Urinary bladder (tissue), 4 donors: ENCODE measurements around the gene CNIH1. TPM values are rescaled to one million over a fixed set of nuclear protein-coding genes. Genes with fewer than 3 reads are reported as not detected.
"Not testable (repeated sequence)": the region's sequence is repeated elsewhere in the genome, so short reads cannot be mapped to it uniquely, and the experiment has no call there.

Experiments used
- DNase-seq: peaks from one replicate; pipeline ENCODE4 v3.0.0-alpha.2; 2015; ENCODE audit errors: extremely low spot score
- H3K27ac ChIP-seq: one replicate; pipeline ENCODE4 v1.5.1; 2013; ENCODE audit warnings: low read depth, mild to moderate bottlenecking, moderate library complexity
- H3K36me3 ChIP-seq: one replicate; pipeline ENCODE4 v1.6.1; 2013; ENCODE audit warnings: mild to moderate bottlenecking, moderate library complexity; ENCODE audit not compliant: insufficient read depth
- H3K4me1 ChIP-seq: one replicate; pipeline ENCODE4 v1.6.1; 2013; ENCODE audit warnings: mild to moderate bottlenecking, moderate library complexity; ENCODE audit not compliant: insufficient read depth
- H3K4me3 ChIP-seq: one replicate; pipeline ENCODE4 v1.5.1; 2013; ENCODE audit warnings: low read depth, low read length
- WGBS: extraction: QIAGEN DNeasy Blood & Tissue Kit; methylation state at CpG from one replicate; pipeline ENCODE4 v1.1.7; 2013; 5-methylcytosine and 5-hydroxymethylcytosine counted together
- polyA plus RNA-seq: library from polyadenylated mRNA; stranded (reverse); fragments of 200-250 nt; gene quantifications from one replicate; pipeline ENCODE4 v1.2.3, GENCODE V29; 2013
- total RNA-seq: library from RNA; depleted of rRNA; stranded (reverse); fragments of >200 nt; gene quantifications from one replicate; pipeline ENCODE4 v1.2.3, GENCODE V29; 2014
- donor health status: healthy with polysubstance abuse.
- donor health status: healthy.

The CNIH1 gene
- total and polyA plus RNA-seq, 2 donors: 78.2 to 164 TPM

- no peak for DNase-seq
- H3K36me3 ChIP-seq: no peaks in the 10 kb centered on the region
- H3K4me1 ChIP-seq: no peaks in the 10 kb centered on the region
- no peak overlapping the region for H3K27ac ChIP-seq
- WGBS: 43% methylated on average over 4 of the region's 4 CpGs
- no peak overlapping the region for H3K4me3 ChIP-seq
Measured at GRCh38 chr14:54435500-54435981, 5.6 kb downstream of the CNIH1 start.

- no peaks in the 10 kb centered on the region for H3K4me1 ChIP-seq
- WGBS: 96% methylated on average over 2 of the region's 2 CpGs
- H3K36me3 ChIP-seq: peaks cover 2% of the 10 kb centered on the region
- H3K4me3 ChIP-seq: no peak overlapping the region
- no peak for DNase-seq
- no peak overlapping the region for H3K27ac ChIP-seq
Measured at GRCh38 chr14:54428527-54428926, 12.6 kb downstream of the CNIH1 start.

- H3K36me3 ChIP-seq: peaks cover 2% of the 10 kb centered on the region
- DNase-seq: no peak
Measured at GRCh38 chr14:54427871-54428270, 13.3 kb downstream of the CNIH1 start.

DNA sequence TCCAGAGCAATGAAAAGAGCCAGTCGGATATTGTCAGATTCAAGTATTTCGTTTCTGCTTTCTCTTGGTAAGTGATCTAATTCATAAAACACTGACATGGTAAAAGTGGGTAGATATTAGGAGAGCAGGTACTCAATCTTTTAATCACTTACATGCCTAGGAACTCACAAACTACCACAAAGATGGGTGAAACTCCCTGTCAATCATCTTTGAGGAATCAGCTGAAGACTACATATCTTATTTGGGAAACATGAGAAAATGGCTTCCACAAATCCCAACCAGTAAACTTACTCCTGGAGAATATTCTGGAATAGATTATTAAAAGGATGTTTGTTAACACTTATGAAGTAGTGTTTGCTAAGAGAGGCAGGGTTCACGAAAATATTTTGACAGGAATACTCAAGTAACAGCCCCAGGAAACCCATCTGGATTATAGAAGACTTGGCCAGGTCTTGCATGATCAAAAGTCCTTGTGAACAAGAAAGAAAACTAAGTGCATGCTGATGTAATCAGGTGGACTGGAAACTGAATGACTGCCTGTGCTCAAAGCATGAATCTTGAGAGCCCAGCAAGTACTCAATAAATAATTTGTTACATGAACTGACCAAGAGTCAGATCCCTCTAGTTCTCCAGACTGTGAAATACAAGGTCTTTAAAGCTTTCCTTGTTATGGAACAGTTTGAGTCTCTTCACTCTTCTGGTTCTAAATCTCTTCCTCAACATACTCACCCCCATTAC is 15.5 kb downstream of the CNIH1 start:
- 72% methylated on average over 3 of the region's 3 CpGs for WGBS
- no peak overlapping the region for H3K4me3 ChIP-seq
- no peak for DNase-seq
- no peak overlapping the region for H3K27ac ChIP-seq
- H3K36me3 ChIP-seq: peaks cover 2% of the 10 kb centered on the region
- H3K4me1 ChIP-seq: no peaks in the 10 kb centered on the region

More at GRCh38 chr14:54427871-54428270, 13.3 kb downstream of the CNIH1 start:
- WGBS: 70% methylated on average over 3 of the region's 3 CpGs
- H3K27ac ChIP-seq: no peak overlapping the region
- H3K4me3 ChIP-seq: no peak overlapping the region
- H3K4me1 ChIP-seq: no peaks in the 10 kb centered on the region

DNA sequence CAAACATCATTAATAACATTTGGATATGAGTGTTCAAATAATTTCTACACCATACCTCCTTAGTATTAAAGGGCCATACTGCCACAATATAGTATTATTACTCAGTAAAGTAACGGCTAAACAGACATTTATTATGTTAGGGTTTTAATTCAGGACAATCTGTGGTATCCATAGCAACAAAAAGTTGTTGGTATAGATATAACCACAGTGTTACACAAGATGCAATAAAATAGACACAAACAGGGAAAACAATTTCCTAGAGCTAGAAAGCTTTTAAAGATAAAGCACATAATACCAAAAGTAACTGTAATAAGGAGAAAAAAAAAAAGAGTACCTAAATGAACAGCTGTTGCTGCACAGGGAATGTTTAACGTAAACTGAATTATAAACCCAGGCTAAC is 16.1 kb downstream of the CNIH1 start:
- H3K4me1 ChIP-seq: no peaks in the 10 kb centered on the region
- DNase-seq: no peak
- peaks cover 2% of the 10 kb centered on the region for H3K36me3 ChIP-seq
- H3K27ac ChIP-seq: no peak overlapping the region
- no peak overlapping the region for H3K4me3 ChIP-seq
- 58% methylated on average over 2 of the region's 2 CpGs for WGBS

- Histone ChIP-seq H3K36me3 (no peaks in the 10 kb centered on the region), H3K27ac (no peak overlapping the region), H3K4me3 (no peak overlapping the region), H3K4me1 (no peaks in the 10 kb centered on the region)
- 81% methylated on average over 4 of the region's 4 CpGs for WGBS
- DNase-seq: no peak
Measured at GRCh38 chr14:54424479-54424901, 16.7 kb downstream of the CNIH1 start.

- Histone ChIP-seq H3K4me3 (no peak overlapping the region), H3K27ac (no peak overlapping the region), H3K36me3 (no peaks in the 10 kb centered on the region), H3K4me1 (no peaks in the 10 kb centered on the region)
- no peak for DNase-seq
Measured at GRCh38 chr14:54423991-54424390, 17.2 kb downstream of the CNIH1 start.

DNA sequence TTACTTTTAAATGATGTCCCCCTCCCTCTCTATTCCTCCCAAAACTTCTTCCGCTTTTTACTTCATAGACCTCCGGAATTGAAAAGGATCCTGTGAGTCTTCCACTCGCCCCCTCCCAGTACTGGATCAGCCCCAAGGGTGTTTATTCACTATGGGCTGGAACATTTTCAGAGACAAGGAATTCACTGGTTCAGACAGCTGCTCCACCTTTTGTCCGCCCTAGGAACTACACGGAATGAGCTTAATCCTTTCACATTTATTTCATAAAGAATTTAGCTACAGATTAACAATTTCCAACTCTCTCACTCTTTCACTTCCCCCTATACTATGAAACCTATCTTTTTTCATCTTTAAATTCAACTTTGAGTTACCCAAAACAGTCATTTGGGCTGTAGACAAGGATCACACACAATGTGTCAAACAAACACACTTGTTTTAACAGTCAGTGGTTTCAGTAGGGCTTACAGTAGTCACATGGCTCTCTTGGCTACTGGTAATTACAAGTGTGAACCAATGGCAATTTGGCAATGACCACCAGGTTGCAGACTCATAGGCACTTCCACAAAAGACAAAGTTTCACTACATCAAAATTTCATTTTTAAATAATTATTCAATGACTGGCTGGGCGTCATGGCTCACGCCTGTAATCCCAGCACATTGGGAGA is 20.6 kb downstream of the CNIH1 start:
- H3K4me3 ChIP-seq: no peak overlapping the region
- WGBS: 45% methylated on average over 7 of the region's 7 CpGs
- no peak overlapping the region for H3K27ac ChIP-seq
- peaks cover 1% of the 10 kb centered on the region for H3K36me3 ChIP-seq
- no peaks in the 10 kb centered on the region for H3K4me1 ChIP-seq
- no peak for DNase-seq

DNA sequence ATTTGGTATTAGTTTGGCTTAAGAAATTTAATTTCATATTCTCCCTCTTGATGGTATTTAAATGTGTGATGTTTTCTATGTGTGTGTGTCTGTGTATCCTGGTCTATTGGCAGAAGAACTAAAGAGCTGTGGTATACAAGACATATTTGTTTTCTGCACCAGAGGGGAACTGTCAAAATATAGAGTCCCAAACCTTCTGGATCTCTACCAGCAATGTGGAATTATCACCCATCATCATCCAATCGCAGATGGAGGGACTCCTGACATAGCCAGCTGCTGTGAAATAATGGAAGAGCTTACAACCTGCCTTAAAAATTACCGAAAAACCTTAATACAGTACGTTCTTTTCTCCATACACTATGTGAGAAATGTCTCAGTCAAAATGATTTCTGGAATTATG is 29.8 kb downstream of the CNIH1 start:
- Histone ChIP-seq H3K4me3 (no peak overlapping the region), H3K4me1 (no peaks in the 10 kb centered on the region), H3K27ac (no peak overlapping the region), H3K36me3 (no peaks in the 10 kb centered on the region)
- WGBS: 94% methylated on average over 3 of the region's 3 CpGs
- DNase-seq: no peak

GRCh38 chr14:54410215-54410614 is 31.0 kb downstream of the CNIH1 start:
- H3K27ac ChIP-seq: no peak overlapping the region
- no peaks in the 10 kb centered on the region for H3K36me3 ChIP-seq
- WGBS: 96% methylated on average over 1 of the region's 1 CpG
- H3K4me1 ChIP-seq: no peaks in the 10 kb centered on the region
- DNase-seq: no peak
- no peak overlapping the region for H3K4me3 ChIP-seq

DNA sequence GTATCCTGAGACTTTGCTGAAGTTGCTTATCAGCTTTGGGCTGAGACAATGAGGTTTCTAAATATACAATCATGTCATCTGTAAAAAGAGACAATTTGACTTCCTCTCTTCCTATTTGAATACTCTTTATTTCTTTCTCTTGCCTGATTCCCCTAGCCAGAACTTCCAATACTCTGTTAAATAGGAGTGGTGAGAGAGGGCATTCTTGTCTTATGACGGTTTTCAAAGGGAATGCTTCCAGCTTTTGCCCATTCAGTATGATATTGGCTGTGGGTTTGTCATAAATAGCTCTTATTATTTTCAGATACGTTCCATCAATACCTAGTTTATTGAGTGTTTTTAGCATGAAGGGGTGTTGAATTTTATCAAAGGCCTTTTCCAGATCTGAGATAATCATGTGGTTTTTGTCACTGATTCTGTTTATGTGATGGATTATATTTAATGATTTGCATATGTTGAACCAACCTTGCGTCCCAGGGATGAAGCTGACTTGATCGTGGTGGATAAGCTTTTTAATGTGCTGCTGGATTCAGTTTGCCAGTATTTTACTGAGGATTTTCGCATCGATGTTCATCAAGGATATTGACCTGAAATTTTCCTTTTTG is 37.7 kb downstream of the CNIH1 start:
- H3K36me3 ChIP-seq, H3K4me3 ChIP-seq, H3K27ac ChIP-seq, DNase-seq, H3K4me1 ChIP-seq: not testable (repeated sequence)
- WGBS: 43% methylated on average over 6 of the region's 6 CpGs

DNA sequence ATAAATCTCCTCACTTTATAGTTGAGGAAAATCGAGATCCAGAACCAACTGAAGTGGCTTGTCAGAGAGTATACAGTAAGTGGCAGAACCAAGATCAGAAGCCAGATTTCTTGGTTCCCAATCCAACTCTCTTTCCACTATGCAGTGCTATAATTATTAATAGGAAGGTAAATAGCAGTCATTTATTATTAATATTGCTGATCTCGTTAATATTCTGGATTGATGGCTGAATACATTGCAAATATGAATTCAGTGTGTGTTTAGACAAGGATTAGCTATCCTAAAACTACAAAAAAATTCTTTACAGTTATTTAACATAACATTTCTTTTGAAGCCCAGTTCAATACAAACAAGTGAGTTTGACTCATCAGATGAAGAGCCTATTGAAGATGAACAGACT is 41.6 kb downstream of the CNIH1 start:
- 86% methylated on average over 2 of the region's 2 CpGs for WGBS

DNA sequence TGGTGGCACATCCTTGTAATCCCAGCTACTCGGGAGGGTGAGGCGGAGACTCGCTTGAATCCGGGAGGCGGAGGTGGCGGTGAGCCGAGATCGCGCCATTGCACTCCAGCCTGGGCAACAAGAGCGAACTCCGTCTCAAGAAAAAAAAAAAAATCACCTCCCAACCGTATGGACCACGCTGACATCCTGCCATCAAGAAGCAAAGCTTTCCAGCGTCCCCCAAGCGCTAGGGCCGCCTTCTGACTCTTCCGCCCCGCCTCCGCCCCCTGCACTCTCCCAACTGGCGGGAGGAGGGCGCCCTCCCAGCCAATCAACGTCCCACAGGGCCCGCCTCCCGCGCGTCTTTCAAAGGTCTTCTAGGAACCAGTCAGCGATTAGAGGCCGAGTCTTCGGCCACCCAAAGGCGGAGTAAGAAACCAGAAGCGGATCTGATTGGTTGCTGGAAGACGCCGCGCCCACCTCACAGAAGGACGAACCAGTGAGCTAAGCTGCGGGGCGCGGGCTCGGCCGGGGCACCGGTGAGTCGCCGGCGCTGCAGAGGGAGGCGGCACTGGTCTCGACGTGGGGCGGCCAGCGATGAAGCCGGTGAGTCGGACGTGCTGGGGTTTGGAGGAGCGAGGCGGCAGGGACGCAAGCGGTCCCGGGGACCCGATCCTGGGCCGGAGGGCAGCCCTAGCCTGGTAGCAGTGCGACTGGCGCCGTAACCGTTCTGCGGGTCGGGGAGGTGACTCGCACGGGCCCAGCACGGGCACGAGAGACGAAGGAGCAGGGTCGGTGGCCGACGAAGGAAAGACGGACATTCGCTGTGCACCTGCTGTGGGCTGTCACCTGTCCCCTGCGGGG is 44.5 kb downstream of the CNIH1 start, which contains the start of gene CDKN3:
Gene CDKN3, plus strand, starts transcription at position 515 of the 843 bp plus-strand sequence. Its CDS starts 62 bp downstream, at position 577.
- no peaks in the 10 kb centered on the region for H3K4me1 ChIP-seq
- H3K36me3 ChIP-seq: no peaks in the 10 kb centered on the region
- H3K4me3 ChIP-seq: peak within 1 kb of the TSS; percentile 48
- no peak within 1 kb of the TSS for H3K27ac ChIP-seq
- 1% methylated on average over 76 of the region's 76 CpGs for WGBS
- DNase-seq: peak; percentile 96

More for the DNA sequence above, 41.6 kb downstream of the CNIH1 start:
- Histone ChIP-seq H3K4me3 (no peak overlapping the region), H3K27ac (no peak overlapping the region), H3K4me1 (no peaks in the 10 kb centered on the region), H3K36me3 (no peaks in the 10 kb centered on the region)
- DNase-seq: no peak
